Measurements from ENCODE around the gene ZNF839. TPM values are rescaled to one million over a fixed set of nuclear protein-coding genes. Genes with fewer than 3 reads are reported as not detected.
"Not testable (repeated sequence)": the region's sequence is repeated elsewhere in the genome, so short reads cannot be mapped to it uniquely, and the experiment has no call there.

ZNF839 gene
- polyA plus RNA-seq, 4 donors = 7.8 to 21.7 (median 14.3) TPM

DNA sequence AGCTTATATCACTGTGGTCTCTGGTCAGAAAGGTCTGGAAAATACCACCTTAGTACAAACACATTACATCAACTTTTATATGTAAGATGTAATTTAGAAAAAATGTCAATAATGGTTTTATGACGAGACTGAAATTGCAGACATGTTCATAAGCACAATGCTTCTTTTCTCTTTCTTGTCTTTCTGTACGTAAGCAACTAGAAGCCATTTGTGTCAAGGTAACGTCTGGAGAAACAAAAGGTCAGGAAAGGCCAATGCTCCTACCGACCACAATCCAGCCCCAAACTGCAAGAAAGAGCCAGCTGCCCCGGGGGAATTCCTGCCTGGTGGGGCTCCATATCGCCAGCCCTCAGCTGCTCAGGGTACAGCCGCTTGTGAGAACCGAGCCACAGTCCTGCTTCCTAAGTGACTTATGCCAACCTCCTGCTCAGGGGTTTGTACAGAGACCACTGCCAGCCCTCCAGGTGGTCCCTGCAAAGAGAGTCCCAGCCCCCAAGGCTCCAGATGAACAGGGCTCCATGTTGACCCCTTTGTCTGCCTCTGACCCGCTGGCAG is 6.3 kb downstream of the ZNF839 start:
- DNase-seq = no peak
- Histone ChIP-seq H3K4me3 (ENCODE audit: low read depth in 1 of 3, low read length in 3 of 3) (no peak overlapping the region), H3K9me3 (ENCODE audit: control insufficient read depth in 2 of 2, insufficient read depth in 1 of 2, low read depth in 1 of 2, low read length in 1 of 2) (no peaks in the 10 kb centered on the region), H3K4me1 (ENCODE audit: control insufficient read depth in 3 of 3, insufficient read depth in 2 of 3, low read depth in 1 of 3, low read length in 2 of 3) (peaks cover 0 to 28% (median 4%) of the 10 kb centered on the region in 3 donors), H3K27me3 (ENCODE audit: control insufficient read depth in 3 of 3, insufficient read depth in 3 of 3, low read length in 3 of 3) (no peaks in the 10 kb centered on the region), H3K27ac (ENCODE audit: low read depth in 1 of 3, low read length in 2 of 3) (no peak overlapping the region), H3K36me3 (ENCODE audit: control insufficient read depth in 3 of 3, insufficient read depth in 2 of 3, low read depth in 1 of 3, low read length in 3 of 3) (peaks cover 0 to 29% (median 0%) of the 10 kb centered on the region in 3 donors)
- FAIRE-seq = no peak
- WGBS, 3 donors = 81 to 92% (median 87%) methylated on average over 9 of the region's 9 CpGs

DNA sequence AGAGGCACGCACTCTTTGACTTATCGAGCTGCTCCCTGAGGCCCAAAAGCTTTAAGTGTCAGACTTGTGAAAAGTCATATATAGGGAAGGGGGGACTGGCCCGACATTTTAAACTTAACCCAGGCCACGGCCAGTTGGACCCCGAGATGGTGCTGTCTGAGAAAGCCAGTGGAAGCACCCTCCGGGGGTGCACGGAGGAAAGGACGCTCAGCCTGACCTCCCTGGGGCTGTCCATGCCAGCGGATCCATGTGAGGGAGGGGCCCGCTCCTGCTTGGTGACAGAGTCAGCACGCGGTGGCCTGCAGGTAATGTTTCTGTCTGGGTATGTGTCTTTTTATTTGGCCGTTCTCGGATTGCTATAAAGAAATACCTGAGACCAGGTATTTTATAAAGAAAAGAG is 7.0 kb downstream of the ZNF839 start:
- FAIRE-seq (no peak), DNase-seq (no peak)
- 95 to 96% (median 96%) methylated on average over 14 of the region's 14 CpGs for WGBS, 3 donors
- Histone ChIP-seq H3K36me3 (ENCODE audit: control insufficient read depth in 3 of 3, insufficient read depth in 2 of 3, low read depth in 1 of 3, low read length in 3 of 3) (peaks cover 0 to 35% (median 2%) of the 10 kb centered on the region in 3 donors), H3K4me1 (ENCODE audit: control insufficient read depth in 3 of 3, insufficient read depth in 2 of 3, low read depth in 1 of 3, low read length in 2 of 3) (peaks cover 0 to 21% (median 4%) of the 10 kb centered on the region in 3 donors), H3K4me3 (ENCODE audit: low read depth in 1 of 3, low read length in 3 of 3) (no peak overlapping the region), H3K9me3 (ENCODE audit: control insufficient read depth in 2 of 2, insufficient read depth in 1 of 2, low read depth in 1 of 2, low read length in 1 of 2) (no peaks in the 10 kb centered on the region), H3K27ac (ENCODE audit: low read depth in 1 of 3, low read length in 2 of 3) (no peak overlapping the region), H3K27me3 (ENCODE audit: control insufficient read depth in 3 of 3, insufficient read depth in 3 of 3, low read length in 3 of 3) (no peaks in the 10 kb centered on the region)

DNA sequence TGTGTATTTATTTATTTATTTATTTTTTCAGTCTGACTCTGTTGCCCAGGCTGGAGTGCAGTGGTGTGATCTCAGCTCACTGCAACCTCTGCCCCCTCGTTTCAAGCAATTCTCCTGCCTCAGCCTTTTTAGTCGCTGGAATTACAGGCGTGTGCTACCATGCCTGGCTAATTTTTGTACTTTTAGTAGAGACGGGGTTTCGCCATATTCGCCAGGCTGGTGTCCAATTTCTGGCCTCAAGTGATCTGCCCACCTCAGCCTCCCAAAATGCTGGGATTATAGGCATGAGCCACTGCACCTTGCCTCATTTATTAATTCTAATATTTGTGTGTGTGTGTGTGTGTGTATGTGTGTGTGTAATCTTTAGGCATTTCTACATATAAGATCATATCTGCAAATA is 9.8 kb downstream of the ZNF839 start:
- H3K4me1 ChIP-seq (ENCODE audit: control insufficient read depth in 3 of 3, insufficient read depth in 2 of 3, low read depth in 1 of 3, low read length in 2 of 3); H3K27ac ChIP-seq (ENCODE audit: low read depth in 1 of 3, low read length in 2 of 3); H3K27me3 ChIP-seq (ENCODE audit: control insufficient read depth in 3 of 3, insufficient read depth in 3 of 3, low read length in 3 of 3); H3K9me3 ChIP-seq (ENCODE audit: control insufficient read depth in 2 of 2, insufficient read depth in 1 of 2, low read depth in 1 of 2, low read length in 1 of 2); FAIRE-seq; DNase-seq; H3K4me3 ChIP-seq (ENCODE audit: low read depth in 1 of 3, low read length in 3 of 3): not testable (repeated sequence)
- 87 to 93% (median 91%) methylated on average over 6 of the region's 6 CpGs for WGBS, 3 donors
- peaks cover under 1 to 48% (median 11%) of the 10 kb centered on the region in 3 donors for H3K36me3 ChIP-seq (ENCODE audit: control insufficient read depth in 3 of 3, insufficient read depth in 2 of 3, low read depth in 1 of 3, low read length in 3 of 3)

DNA sequence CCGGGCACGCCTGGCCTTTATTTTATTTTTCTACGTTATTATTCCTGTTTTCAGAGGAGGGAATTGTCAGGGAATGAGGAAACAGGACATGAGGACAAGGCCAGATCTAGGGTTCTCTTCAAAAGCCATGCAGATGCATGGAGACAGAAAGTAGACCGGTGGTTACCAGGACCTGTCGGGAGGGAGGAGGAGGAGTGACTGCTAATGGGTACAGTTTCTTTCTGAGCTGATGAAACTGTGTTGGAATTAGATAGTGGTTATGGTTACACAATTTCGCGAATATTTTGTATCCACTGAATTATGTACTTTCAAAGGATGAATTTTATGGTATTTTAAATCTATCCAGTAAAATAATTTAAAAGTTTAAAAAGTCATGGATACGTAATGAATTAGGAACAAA is 11.3 kb downstream of the ZNF839 start:
- Histone ChIP-seq H3K36me3 (ENCODE audit: control insufficient read depth in 3 of 3, insufficient read depth in 2 of 3, low read depth in 1 of 3, low read length in 3 of 3) (peaks cover 2 to 56% (median 11%) of the 10 kb centered on the region in 3 donors), H3K27me3 (ENCODE audit: control insufficient read depth in 3 of 3, insufficient read depth in 3 of 3, low read length in 3 of 3) (no peaks in the 10 kb centered on the region), H3K4me3 (ENCODE audit: low read depth in 1 of 3, low read length in 3 of 3) (no peak overlapping the region), H3K9me3 (ENCODE audit: control insufficient read depth in 2 of 2, insufficient read depth in 1 of 2, low read depth in 1 of 2, low read length in 1 of 2) (no peaks in the 10 kb centered on the region), H3K4me1 (ENCODE audit: control insufficient read depth in 3 of 3, insufficient read depth in 2 of 3, low read depth in 1 of 3, low read length in 2 of 3) (no peaks in the 10 kb centered on the region), H3K27ac (ENCODE audit: low read depth in 1 of 3, low read length in 2 of 3) (no peak overlapping the region)
- DNase-seq (no peak), FAIRE-seq (no peak)
- WGBS, 3 donors = 93 to 97% (median 96%) methylated on average over 8 of the region's 8 CpGs

DNA sequence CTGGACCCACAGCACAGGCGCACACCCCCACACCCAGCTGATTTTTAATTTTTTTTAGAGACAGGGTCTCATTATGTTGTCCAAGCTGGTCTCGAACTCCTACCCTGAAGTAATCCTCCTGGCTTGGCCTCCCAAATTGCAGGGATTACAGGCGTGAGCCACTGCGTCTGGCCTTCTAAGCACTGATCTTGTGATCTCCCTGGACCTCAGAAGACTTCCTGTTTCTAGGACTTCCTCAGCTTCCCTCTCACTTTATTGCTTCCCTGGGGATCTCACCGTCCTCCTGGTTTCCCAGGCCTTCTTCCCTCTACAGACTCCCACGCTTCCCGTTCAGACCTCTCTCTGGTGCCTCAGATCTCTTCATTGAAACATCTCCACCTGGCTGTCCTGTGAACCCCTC is 13.8 kb downstream of the ZNF839 start:
- WGBS, 3 donors = 86 to 94% (median 91%) methylated on average over 7 of the region's 7 CpGs
- no peak overlapping the region for H3K27ac ChIP-seq (ENCODE audit: low read depth in 1 of 3, low read length in 2 of 3)
- H3K9me3 ChIP-seq (ENCODE audit: control insufficient read depth in 2 of 2, insufficient read depth in 1 of 2, low read depth in 1 of 2, low read length in 1 of 2) = no peaks in the 10 kb centered on the region
- H3K4me1 ChIP-seq (ENCODE audit: control insufficient read depth in 3 of 3, insufficient read depth in 2 of 3, low read depth in 1 of 3, low read length in 2 of 3) = no peaks in the 10 kb centered on the region
- H3K36me3 ChIP-seq (ENCODE audit: control insufficient read depth in 3 of 3, insufficient read depth in 2 of 3, low read depth in 1 of 3, low read length in 3 of 3) = peaks cover 2 to 54% (median 11%) of the 10 kb centered on the region in 3 donors
- H3K27me3 ChIP-seq (ENCODE audit: control insufficient read depth in 3 of 3, insufficient read depth in 3 of 3, low read length in 3 of 3) = no peaks in the 10 kb centered on the region
- no peak for DNase-seq
- FAIRE-seq = no peak
- no peak overlapping the region for H3K4me3 ChIP-seq (ENCODE audit: low read depth in 1 of 3, low read length in 3 of 3)

DNA sequence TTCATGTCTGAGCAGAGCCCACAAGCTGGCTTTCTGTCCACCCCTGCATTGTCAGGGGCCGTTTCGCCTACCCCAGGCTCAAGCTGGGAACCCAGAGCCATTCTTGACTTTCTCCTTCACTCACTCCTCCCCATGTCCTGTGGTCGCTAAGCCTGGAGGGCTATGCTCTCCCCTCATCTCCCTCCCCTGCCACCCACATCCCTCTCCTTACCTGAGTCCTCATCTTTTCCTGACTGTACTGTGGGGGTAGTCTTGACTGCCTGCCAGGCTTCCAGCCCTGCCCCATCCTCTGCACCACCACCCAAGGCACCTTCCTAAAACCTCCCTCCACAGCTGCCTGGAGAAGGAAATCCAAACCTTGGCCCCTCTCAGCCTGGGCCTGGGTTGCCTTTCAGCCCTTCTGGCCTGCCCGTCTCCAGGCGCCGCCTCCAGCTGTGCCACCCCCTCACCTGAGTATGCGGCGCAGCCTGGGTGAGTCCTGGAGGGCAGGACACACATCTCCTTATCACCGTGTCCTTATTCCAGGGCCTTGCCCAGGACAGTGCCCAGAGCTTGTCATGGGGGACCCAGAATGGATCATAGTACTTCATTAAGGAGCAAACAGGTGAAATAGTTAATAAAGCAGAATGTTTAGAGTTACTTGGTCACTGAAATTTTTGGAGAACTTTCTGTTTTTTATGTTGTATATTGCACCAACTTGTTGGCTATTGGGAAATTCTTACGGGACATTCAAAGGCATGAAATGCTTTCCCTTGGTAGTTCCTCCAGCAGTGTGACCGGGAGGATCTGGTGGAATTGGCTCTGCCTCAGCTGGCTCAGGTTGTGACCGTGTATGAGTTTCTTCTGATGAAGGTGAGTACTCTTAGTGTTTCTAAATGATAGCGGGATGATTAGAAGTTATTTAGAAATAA is 14.5 kb downstream of the ZNF839 start:
- Histone ChIP-seq H3K27ac (ENCODE audit: low read depth in 1 of 3, low read length in 2 of 3) (no peak overlapping the region), H3K4me3 (ENCODE audit: low read depth in 1 of 3, low read length in 3 of 3) (no peak overlapping the region), H3K4me1 (ENCODE audit: control insufficient read depth in 3 of 3, insufficient read depth in 2 of 3, low read depth in 1 of 3, low read length in 2 of 3) (no peaks in the 10 kb centered on the region), H3K9me3 (ENCODE audit: control insufficient read depth in 2 of 2, insufficient read depth in 1 of 2, low read depth in 1 of 2, low read length in 1 of 2) (no peaks in the 10 kb centered on the region), H3K36me3 (ENCODE audit: control insufficient read depth in 3 of 3, insufficient read depth in 2 of 3, low read depth in 1 of 3, low read length in 3 of 3) (peaks cover 2 to 58% (median 11%) of the 10 kb centered on the region in 3 donors), H3K27me3 (ENCODE audit: control insufficient read depth in 3 of 3, insufficient read depth in 3 of 3, low read length in 3 of 3) (no peaks in the 10 kb centered on the region)
- DNase-seq (no peak), FAIRE-seq (no peak)
- 94 to 96% (median 95%) methylated on average over 13 of the region's 13 CpGs for WGBS, 3 donors

DNA sequence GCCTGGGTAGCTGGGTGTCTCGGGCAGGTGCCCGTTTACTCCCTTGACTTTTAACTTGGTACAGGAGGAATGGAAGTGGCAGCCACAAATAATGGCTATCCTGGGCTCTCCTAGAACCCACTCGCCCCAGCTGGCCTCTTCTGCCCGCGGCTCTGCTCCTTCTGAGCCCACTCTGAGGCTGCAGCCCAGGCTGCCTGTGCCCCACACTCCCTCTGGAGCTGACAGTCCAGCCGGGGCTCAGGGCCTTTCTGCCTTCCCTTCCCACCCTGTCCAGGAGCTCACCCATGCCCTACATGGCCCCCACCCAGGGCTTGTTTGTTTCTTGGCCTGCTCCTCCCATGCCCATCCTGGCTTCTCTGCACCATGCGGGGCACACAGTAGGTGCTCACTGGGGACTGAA is 15.6 kb downstream of the ZNF839 start:
- 94 to 99% (median 98%) methylated on average over 7 of the region's 7 CpGs for WGBS, 3 donors
- FAIRE-seq (no peak), DNase-seq (no peak)

DNA sequence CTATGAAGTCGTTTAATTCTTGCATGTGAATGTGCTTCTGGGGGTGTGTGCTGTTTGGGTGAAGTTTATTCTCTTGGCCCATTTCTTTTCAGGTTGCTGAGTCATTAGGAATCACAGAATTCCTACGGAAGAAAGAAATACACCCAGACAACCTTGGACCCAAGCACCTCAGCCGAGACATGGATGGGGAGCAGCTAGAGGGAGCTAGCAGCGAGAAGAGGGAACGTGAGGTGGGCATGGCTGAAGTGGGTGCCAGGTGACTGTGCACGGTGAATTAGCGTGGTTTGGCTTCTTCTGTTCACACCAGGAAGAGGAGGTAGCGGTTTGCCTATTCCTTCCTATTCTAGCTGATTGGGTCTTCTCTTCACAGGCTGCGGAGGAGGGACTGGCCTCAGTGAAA is 19.2 kb downstream of the ZNF839 start:
- H3K36me3 ChIP-seq (ENCODE audit: control insufficient read depth in 3 of 3, insufficient read depth in 2 of 3, low read depth in 1 of 3, low read length in 3 of 3) = peaks cover 5 to 72% (median 10%) of the 10 kb centered on the region in 3 donors
- H3K27ac ChIP-seq (ENCODE audit: low read depth in 1 of 3, low read length in 2 of 3) = no peak overlapping the region
- WGBS, 3 donors = 91 to 97% (median 95%) methylated on average over 9 of the region's 9 CpGs
- FAIRE-seq (no peak), DNase-seq (no peak)
- H3K4me3 ChIP-seq (ENCODE audit: low read depth in 1 of 3, low read length in 3 of 3) = no peak overlapping the region
- H3K9me3 ChIP-seq (ENCODE audit: control insufficient read depth in 2 of 2, insufficient read depth in 1 of 2, low read depth in 1 of 2, low read length in 1 of 2) = no peaks in the 10 kb centered on the region
- H3K4me1 ChIP-seq (ENCODE audit: control insufficient read depth in 3 of 3, insufficient read depth in 2 of 3, low read depth in 1 of 3, low read length in 2 of 3) = no peaks in the 10 kb centered on the region
- H3K27me3 ChIP-seq (ENCODE audit: control insufficient read depth in 3 of 3, insufficient read depth in 3 of 3, low read length in 3 of 3) = no peaks in the 10 kb centered on the region

More for the DNA sequence above, 15.6 kb downstream of the ZNF839 start:
- Histone ChIP-seq H3K36me3 (ENCODE audit: control insufficient read depth in 3 of 3, insufficient read depth in 2 of 3, low read depth in 1 of 3, low read length in 3 of 3) (peaks cover 2 to 64% (median 11%) of the 10 kb centered on the region in 3 donors), H3K27me3 (ENCODE audit: control insufficient read depth in 3 of 3, insufficient read depth in 3 of 3, low read length in 3 of 3) (no peaks in the 10 kb centered on the region), H3K4me3 (ENCODE audit: low read depth in 1 of 3, low read length in 3 of 3) (no peak overlapping the region), H3K27ac (ENCODE audit: low read depth in 1 of 3, low read length in 2 of 3) (no peak overlapping the region), H3K9me3 (ENCODE audit: control insufficient read depth in 2 of 2, insufficient read depth in 1 of 2, low read depth in 1 of 2, low read length in 1 of 2) (no peaks in the 10 kb centered on the region), H3K4me1 (ENCODE audit: control insufficient read depth in 3 of 3, insufficient read depth in 2 of 3, low read depth in 1 of 3, low read length in 2 of 3) (no peaks in the 10 kb centered on the region)
